Measurements from ENCODE around the gene NCK2. TPM values are rescaled to one million over a fixed set of nuclear protein-coding genes. Genes with fewer than 3 reads are reported as not detected.

NCK2 gene
- total and polyA plus RNA-seq, 2 of the 13 experiments (the other 11 are each of a cell fraction or from before 2014, with no cell fraction given): 14.8 to 23.5 TPM

- DNase-seq (ENCODE audit: low spot score): no peak
- intact Hi-C loops (cut with micrococcal nuclease; ENCODE audit: unreplicated experiment) (loop anchor here (5.0 kb wide), 3 partner anchors 95 to 175 kb away; partner anchors contain the start of gene NCK2), in situ Hi-C loops (cut with HindIII; ENCODE audit: extremely low pct_ligation_motif_present, low pct_unique_long_range_greater_than_20kb) (no loop called here)
- Histone ChIP-seq H3K27ac (ENCODE audit: extremely low read length, insufficient read depth, low read length) (no peak overlapping the region), H3K9me3 (ENCODE audit: low read length) (no peaks in the 10 kb centered on the region), H3K4me1 (ENCODE audit: insufficient read depth, low read length) (peaks cover 50% of the 10 kb centered on the region), H3K9ac (ENCODE audit: insufficient read depth, low read depth, low read length) (no peak overlapping the region), H3K36me3 (replicated peaks in 1 of 2; ENCODE audit: control insufficient read depth in 1 of 2, insufficient read depth in 2 of 2, low read length in 2 of 2) (no peaks in the 10 kb centered on the region), H4K20me1 (ENCODE audit: insufficient read depth, low read length) (no peaks in the 10 kb centered on the region), H3K4me2 (ENCODE audit: low read depth, low read length) (no peak overlapping the region), H3K79me2 (ENCODE audit: insufficient read depth, low read length) (no peaks in the 10 kb centered on the region), H2AFZ (ENCODE audit: low read length) (no peak overlapping the region), H3K27me3 (ENCODE audit: control insufficient read depth in 1 of 2, insufficient read depth in 2 of 2, low read length in 2 of 2) (no peaks in the 10 kb centered on the region), H3K4me3 (replicated peaks in 1 of 3; ENCODE audit: insufficient read depth in 1 of 3, low read depth in 2 of 3, low read length in 3 of 3) (no peak overlapping the region)
- ATAC-seq: no peak
- no TSS peak for BruUV-seq (replicated peaks)
- 91% methylated on average over 4 of the region's 4 CpGs for WGBS (ENCODE audit: low lambda C conversion rate)
- CTCF ChIA-PET (ENCODE audit: low intra/inter-chr PET ratio, low total read pairs): no interaction called here
- FAIRE-seq: no peak
- POLR2A ChIA-PET: no interaction called here
- TF ChIP-seq THAP8 (CRISPR knock-in tag; IDR thresholded peaks at IDR 0.05; ENCODE audit: borderline replicate concordance) (no peak), HNF1A (IDR thresholded peaks at IDR 0.05; ENCODE audit: low read depth) (no peak), HNF1A (CRISPR knock-in tag; IDR thresholded peaks at IDR 0.05; ENCODE audit: borderline replicate concordance) (peak; percentile 4; the same call in 1 of the 2 replicates), ZBTB39 (CRISPR knock-in tag; IDR thresholded peaks at IDR 0.05) (0 out of 2 replicates have a peak, but pooled peaks have one; percentile 43), NR0B2 (CRISPR knock-in tag; IDR thresholded peaks at IDR 0.05) (peak; percentile 9; the same call in 1 of the 2 replicates)
Measured at GRCh38 chr2:105917688-105918087, 173.0 kb downstream of the NCK2 start.

All from HepG2 (cell line).